Mucosa of gallbladder (tissue), 1 donor: Measurements from ENCODE around the gene RHBG. TPM values are rescaled to one million over a fixed set of nuclear protein-coding genes. Genes with fewer than 3 reads are reported as not detected.
A peak's percentile ranks its signal among the peaks of the same experiment; 100 is the strongest.

ENCODE experiments used
- DNase-seq: peaks from one replicate; pipeline ENCODE4 v3.0.0-alpha.2; 2020; ENCODE audit warnings: low spot score
- total RNA-seq: library from RNA; stranded (reverse); gene quantifications from one replicate; pipeline ENCODE4 v1.2.1, GENCODE V29; 2021
- donor health status: DM: no; HTN: no; CAD: no.

Gene RHBG
- total RNA-seq, 1 donor from 2014 or later: 0.29 TPM

GRCh38 chr1:156406251-156406650 lies 37.2 kb downstream of the RHBG start:
- DNase-seq: no peak

GRCh38 chr1:156407344-156407743 lies 38.3 kb downstream of the RHBG start:
- DNase-seq: no peak

GRCh38 chr1:156407760-156408159 lies 38.7 kb downstream of the RHBG start:
- DNase-seq: no peak

- no peak for DNase-seq
Measured at GRCh38 chr1:156409439-156409838, 40.4 kb downstream of the RHBG start.

GRCh38 chr1:156410238-156410637 lies 41.2 kb downstream of the RHBG start:
- DNase-seq: no peak

GRCh38 chr1:156410740-156411139 lies 41.7 kb downstream of the RHBG start:
- DNase-seq: no peak

GRCh38 chr1:156412653-156413321 lies 43.8 kb downstream of the RHBG start:
- DNase-seq: no peak

- DNase-seq: no peak
Measured at GRCh38 chr1:156413391-156414246, 44.6 kb downstream of the RHBG start.

- no peak for DNase-seq
Measured at GRCh38 chr1:156414461-156415064, 45.6 kb downstream of the RHBG start.

- DNase-seq: no peak
Measured at GRCh38 chr1:156416993-156417392, 48.0 kb downstream of the RHBG start.

GRCh38 chr1:156417401-156418020 lies 48.5 kb downstream of the RHBG start:
- DNase-seq: no peak

GRCh38 chr1:156418416-156419070 lies 49.5 kb downstream of the RHBG start:
- DNase-seq: no peak

GRCh38 chr1:156419854-156420204 lies 50.8 kb downstream of the RHBG start:
- DNase-seq: no peak

- no peak for DNase-seq
Measured at GRCh38 chr1:156420205-156421061, 51.4 kb downstream of the RHBG start.

- peak; percentile 72 for DNase-seq
Measured at GRCh38 chr1:156421062-156421938, 52.3 kb downstream of the RHBG start.

GRCh38 chr1:156421939-156422601 lies 53.1 kb downstream of the RHBG start:
- no peak for DNase-seq

- DNase-seq: no peak
Measured at GRCh38 chr1:156422602-156423091, 53.6 kb downstream of the RHBG start.

GRCh38 chr1:156423422-156424352 lies 54.7 kb downstream of the RHBG start:
- no peak for DNase-seq
